C4-2B (cell line): ENCODE data around the gene NT5DC4.

Source experiments
- CTCF ChIP-seq: fragments of 450-650 bp; conservative IDR thresholded peaks from 2 replicates; pipeline ENCODE4 v1.5.1; 2017; ENCODE audit warnings: mild to moderate bottlenecking
- ZFX ChIP-seq: fragments of 450-650 bp; IDR thresholded peaks from 2 replicates; pipeline ENCODE4 v1.6.1; 2017

- TF ChIP-seq CTCF (no peak), ZFX (no peak)
Observed at GRCh38 chr2:112680666-112681101, 40.1 kb upstream of the NT5DC4 start.
